ENCODE data around the gene NPAS2.

GRCh38 chr2:100855606-100856005 is 35.7 kb downstream of the NPAS2 start:
- TF ChIP-seq CTCF (IDR thresholded peaks at IDR 0.05; ENCODE audit: low read depth, low read length) (no peak), EZH2phosphoT487 (IDR thresholded peaks at IDR 0.05; ENCODE audit: low read depth) (no peak)
